GM12801 (cell line): ENCODE data around the gene CAMP.

ENCODE experiments used
- CTCF ChIP-seq: IDR thresholded peaks from one replicate; pipeline ENCODE4 v1.5.1; 2011; ENCODE audit warnings: control low read depth; ENCODE audit not compliant: insufficient read length; ENCODE audit errors: extremely low read depth

The CAMP gene

GRCh38 chr3:48217449-48217848 is 5.8 kb upstream of the CAMP start:
- TF ChIP-seq CTCF: no peak

- TF ChIP-seq CTCF: no peak
These were observed 4.8 kb upstream of the CAMP start for GRCh38 chr3:48218537-48218936.

GRCh38 chr3:48219543-48219942 is 3.8 kb upstream of the CAMP start:
- TF ChIP-seq CTCF: no peak

- TF ChIP-seq CTCF: no peak
These were observed 2.5 kb upstream of the CAMP start for GRCh38 chr3:48220746-48221145.

- TF ChIP-seq CTCF: no peak
These were observed 2.3 kb downstream of the CAMP start for GRCh38 chr3:48225587-48225986.

GRCh38 chr3:48226939-48227338 is 3.6 kb downstream of the CAMP start:
- TF ChIP-seq CTCF: no peak

- TF ChIP-seq CTCF: no peak
These were observed 8.9 kb downstream of the CAMP start for GRCh38 chr3:48232232-48232631.

- TF ChIP-seq CTCF: no peak
These were observed 9.4 kb downstream of the CAMP start for GRCh38 chr3:48232734-48233133.
